Smooth muscle cell (in vitro differentiated cells): ENCODE measurements around the gene SYCP2. TPM values are rescaled to one million over a fixed set of nuclear protein-coding genes. Genes with fewer than 3 reads are reported as not detected.

ENCODE experiments used
- DNase-seq: peaks from one replicate; lab custom pipeline; 2025; ENCODE audit not compliant: unreplicated experiment; lab: John Stamatoyannopoulos, UW
- H2AFZ ChIP-seq: fragments of 200-600 bp; sonication (generic); 2 replicates; pipeline ENCODE4 v1.6.0; 2016; ENCODE audit warnings: antibody characterized with exemption, low read depth, mild to moderate bottlenecking
- H3F3A ChIP-seq: fragments of 200-600 bp; sonication (generic); 2 replicates; pipeline ENCODE4 v1.6.0; 2017; ENCODE audit warnings: antibody characterized with exemption, low read depth
- H3K27ac ChIP-seq: fragments of 200-600 bp; sonication (generic); 2 replicates; pipeline ENCODE4 v1.5.1; 2016; ENCODE audit warnings: low read depth, mild to moderate bottlenecking
- H3K27me3 ChIP-seq: fragments of 200-600 bp; sonication (generic); 2 replicates; pipeline ENCODE4 v1.6.1; 2016; ENCODE audit warnings: low read depth, mild to moderate bottlenecking
- H3K36me3 ChIP-seq: fragments of 200-600 bp; sonication (generic); 2 replicates; pipeline ENCODE4 v1.5.1; 2016; ENCODE audit warnings: low read depth
- H3K4me1 ChIP-seq: fragments of 200-600 bp; sonication (generic); 2 replicates; pipeline ENCODE4 v1.5.1; 2016; ENCODE audit warnings: low read depth
- H3K4me2 ChIP-seq: fragments of 200-600 bp; sonication (generic); 2 replicates; pipeline ENCODE4 v1.6.0; 2016; ENCODE audit warnings: mild to moderate bottlenecking
- H3K4me3 ChIP-seq: fragments of 200-600 bp; sonication (generic); 2 replicates; pipeline ENCODE4 v1.5.1; 2016; ENCODE audit warnings: mild to moderate bottlenecking
- H3K79me2 ChIP-seq: fragments of 200-600 bp; sonication (generic); 2 replicates; pipeline ENCODE4 v1.6.0; 2016; ENCODE audit warnings: low read depth, mild to moderate bottlenecking
- H3K9ac ChIP-seq: fragments of 200-600 bp; sonication (generic); 2 replicates; pipeline ENCODE4 v1.6.0; 2016; ENCODE audit warnings: low read depth
- H3K9me3 ChIP-seq: fragments of 200-600 bp; sonication (generic); replicated peaks from 2 replicates; pipeline ENCODE4 v1.5.1; 2016; ENCODE audit warnings: low read depth
- H4K20me1 ChIP-seq: fragments of 200-600 bp; sonication (generic); 2 replicates; pipeline ENCODE4 v1.6.0; 2016; ENCODE audit warnings: low read depth
- CTCF ChIP-seq: fragments of 200-600 bp; sonication (generic); IDR thresholded peaks from 2 replicates; pipeline ENCODE4 v1.5.1; 2017; ENCODE audit warnings: borderline replicate concordance, mild to moderate bottlenecking, antibody characterized with exemption; ENCODE audit not compliant: insufficient read depth, poor library complexity, severe bottlenecking
- WGBS: methylation state at CpG from one replicate; pipeline ENCODE4 v1.1.7; 2016; ENCODE audit warnings: low lambda C conversion rate; 5-methylcytosine and 5-hydroxymethylcytosine counted together
- polyA plus RNA-seq: library from polyadenylated mRNA; unstranded; fragments of >200 nt; fragmentation: Nextera tagmentation; extraction: Ambion mirVana; gene quantifications from 2 replicates; pipeline ENCODE4 v1.2.1, GENCODE V29; 2016
- total RNA-seq: library from RNA; depleted of rRNA; stranded (reverse); fragments of >200 nt; gene quantifications from 2 replicates; pipeline ENCODE4 v1.2.3, GENCODE V29; 2014

SYCP2 gene
- total and polyA plus RNA-seq, 2 experiments from 2014 or later: 0.42 to 0.54 TPM

- H3K9me3 ChIP-seq: no peaks in the 10 kb centered on the region
- TF ChIP-seq CTCF: no peak
- no peaks in the 10 kb centered on the region for H3F3A ChIP-seq
- no peaks in the 10 kb centered on the region for H4K20me1 ChIP-seq
- H3K36me3 ChIP-seq: no peaks in the 10 kb centered on the region
- no peaks in the 10 kb centered on the region for H3K27me3 ChIP-seq
- H3K4me3 ChIP-seq: no peak overlapping the region
- no peak for DNase-seq
- 84% methylated on average over 9 of the region's 11 CpGs for WGBS
- H3K4me1 ChIP-seq: no peaks in the 10 kb centered on the region
- no peak overlapping the region for H2AFZ ChIP-seq
- H3K4me2 ChIP-seq: no peak overlapping the region
- H3K27ac ChIP-seq: no peak overlapping the region
- H3K9ac ChIP-seq: no peak overlapping the region
- no peaks in the 10 kb centered on the region for H3K79me2 ChIP-seq
Measured at GRCh38 chr20:59825944-59826759, 107.3 kb downstream of the SYCP2 start.

- no peaks in the 10 kb centered on the region for H3K4me1 ChIP-seq
Measured at GRCh38 chr20:59825563-59825920, 107.9 kb downstream of the SYCP2 start.

GRCh38 chr20:59824711-59825562 lies 108.5 kb downstream of the SYCP2 start:
- 77% methylated on average over 8 of the region's 8 CpGs for WGBS
- no peak for DNase-seq
- H3K79me2 ChIP-seq: no peaks in the 10 kb centered on the region
- H4K20me1 ChIP-seq: no peaks in the 10 kb centered on the region
- no peak overlapping the region for H3K4me2 ChIP-seq
- H3K4me1 ChIP-seq: no peaks in the 10 kb centered on the region
- H3K27me3 ChIP-seq: no peaks in the 10 kb centered on the region
- H2AFZ ChIP-seq: no peak overlapping the region
- no peaks in the 10 kb centered on the region for H3F3A ChIP-seq
- no peak overlapping the region for H3K4me3 ChIP-seq
- no peaks in the 10 kb centered on the region for H3K36me3 ChIP-seq
- no peak overlapping the region for H3K27ac ChIP-seq
- H3K9me3 ChIP-seq: no peaks in the 10 kb centered on the region
- H3K9ac ChIP-seq: no peak overlapping the region
- TF ChIP-seq CTCF: no peak

More at GRCh38 chr20:59825563-59825920, 107.9 kb downstream of the SYCP2 start:
- Histone ChIP-seq H3K27ac (no peak overlapping the region), H3K79me2 (no peaks in the 10 kb centered on the region), H3K4me2 (no peak overlapping the region), H3F3A (no peaks in the 10 kb centered on the region), H4K20me1 (no peaks in the 10 kb centered on the region), H3K9ac (no peak overlapping the region), H3K27me3 (no peaks in the 10 kb centered on the region), H3K9me3 (no peaks in the 10 kb centered on the region), H3K4me3 (no peak overlapping the region), H3K36me3 (no peaks in the 10 kb centered on the region), H2AFZ (no peak overlapping the region)
- WGBS: 86% methylated on average over 4 of the region's 4 CpGs
- no peak for TF ChIP-seq CTCF
- no peak for DNase-seq
